A673 (cell line): ENCODE measurements around the gene PODXL. TPM values are rescaled to one million over a fixed set of nuclear protein-coding genes. Genes with fewer than 3 reads are reported as not detected.

ENCODE experiments used
- BruUV-seq: library from RNA; stranded (reverse); fragments of 400-500 nt; replicated peaks from 2 replicates; lab custom pipeline; 2021; lab: Mats Ljungman, UMichigan
- CTCF ChIA-PET: fragments of 300-600 bp; sonication (Branson Sonifier 250); formaldehyde crosslinking; loops from one replicate; lab custom pipeline; 2022; ENCODE audit warnings: antibody characterized with exemption; lab: Charles Lee
- POLR2A ChIA-PET: fragments of 300-600 bp; sonication (Branson Sonifier 250); formaldehyde crosslinking; loops from one replicate; lab custom pipeline; 2022; ENCODE audit warnings: antibody characterized with exemption; ENCODE audit not compliant: low non-redundant PET; lab: Charles Lee
- DNase-seq: peaks from one replicate; pipeline ENCODE4 v3.0.0-alpha.2; 2015; ENCODE audit warnings: low spot score
- H3K27ac ChIP-seq: fragments of 200-600 bp; sonication (generic); 2 replicates; pipeline ENCODE4 v1.5.1; 2016; ENCODE audit warnings: mixed run types, low read depth, mild to moderate bottlenecking, mixed read lengths, antibody characterized with exemption, low read length; ENCODE audit not compliant: poor library complexity, severe bottlenecking
- H3K27me3 ChIP-seq: fragments of 200-600 bp; sonication (generic); replicated peaks from 2 replicates; pipeline ENCODE4 v1.6.1; 2017; ENCODE audit warnings: mixed run types, low read depth, mild to moderate bottlenecking, mixed read lengths, antibody characterized with exemption, low read length; ENCODE audit not compliant: insufficient read depth, poor library complexity
- H3K36me3 ChIP-seq: fragments of 200-600 bp; sonication (generic); 2 replicates; pipeline ENCODE4 v1.6.1; 2016; ENCODE audit warnings: mixed run types, mild to moderate bottlenecking, mixed read lengths, antibody characterized with exemption, low read length; ENCODE audit not compliant: insufficient read depth, poor library complexity, severe bottlenecking
- H3K4me1 ChIP-seq: fragments of 200-600 bp; sonication (generic); 2 replicates; pipeline ENCODE4 v1.6.1; 2017; ENCODE audit warnings: mixed run types, mild to moderate bottlenecking, mixed read lengths, antibody characterized with exemption, low read length; ENCODE audit not compliant: insufficient read depth, poor library complexity, severe bottlenecking
- H3K4me3 ChIP-seq: fragments of 200-600 bp; sonication (generic); 2 replicates; pipeline ENCODE4 v1.5.1; 2016; ENCODE audit warnings: low read depth, mixed run types, mild to moderate bottlenecking, mixed read lengths, low read length; ENCODE audit not compliant: poor library complexity, severe bottlenecking
- H3K9me3 ChIP-seq: fragments of 200-600 bp; sonication (generic); 2 replicates; pipeline ENCODE4 v1.6.1; 2016; ENCODE audit warnings: mixed run types, low read depth, mild to moderate bottlenecking, mixed read lengths, antibody characterized with exemption, low read length; ENCODE audit not compliant: poor library complexity, severe bottlenecking
- EZH2 ChIP-seq: fragments of 200-600 bp; sonication (generic); IDR thresholded peaks from 2 replicates; pipeline ENCODE4 v1.6.1; 2017; ENCODE audit warnings: borderline replicate concordance, low read depth, mild to moderate bottlenecking, mixed read lengths, antibody characterized with exemption, low read length; ENCODE audit not compliant: poor library complexity, severe bottlenecking
- intact Hi-C: fragments of 100-400 bp; cut with micrococcal nuclease; formaldehyde crosslinking; loops from one replicate; pipeline ENCODE4 v1.10.0; 2022; ENCODE audit not compliant: unreplicated experiment
- total RNA-seq: library from RNA; stranded (reverse); gene quantifications from 2 replicates; pipeline ENCODE4 v1.2.3, GENCODE V29; 2021
- TF ChIP-seq, protein P1 (sequence below): fragments of 300-800, 200-600 bp; sonication (generic); conservative IDR thresholded peaks from 2 replicates; pipeline ENCODE4 v1.5.1; 2017; ENCODE audit warnings: low read depth, mild to moderate bottlenecking, antibody characterized with exemption, low read length, moderate library complexity, mixed read lengths

Gene PODXL
- total RNA-seq, 1 experiment from 2014 or later = 22.1 TPM

GRCh38 chr7:131591687-131592319 lies 35.4 kb upstream of the PODXL start:
- H3K36me3 ChIP-seq = no peaks in the 10 kb centered on the region
- H3K27me3 ChIP-seq = no peaks in the 10 kb centered on the region
- no peaks in the 10 kb centered on the region for H3K4me1 ChIP-seq
- no peak overlapping the region for H3K27ac ChIP-seq
- TF ChIP-seq, protein P1, sequence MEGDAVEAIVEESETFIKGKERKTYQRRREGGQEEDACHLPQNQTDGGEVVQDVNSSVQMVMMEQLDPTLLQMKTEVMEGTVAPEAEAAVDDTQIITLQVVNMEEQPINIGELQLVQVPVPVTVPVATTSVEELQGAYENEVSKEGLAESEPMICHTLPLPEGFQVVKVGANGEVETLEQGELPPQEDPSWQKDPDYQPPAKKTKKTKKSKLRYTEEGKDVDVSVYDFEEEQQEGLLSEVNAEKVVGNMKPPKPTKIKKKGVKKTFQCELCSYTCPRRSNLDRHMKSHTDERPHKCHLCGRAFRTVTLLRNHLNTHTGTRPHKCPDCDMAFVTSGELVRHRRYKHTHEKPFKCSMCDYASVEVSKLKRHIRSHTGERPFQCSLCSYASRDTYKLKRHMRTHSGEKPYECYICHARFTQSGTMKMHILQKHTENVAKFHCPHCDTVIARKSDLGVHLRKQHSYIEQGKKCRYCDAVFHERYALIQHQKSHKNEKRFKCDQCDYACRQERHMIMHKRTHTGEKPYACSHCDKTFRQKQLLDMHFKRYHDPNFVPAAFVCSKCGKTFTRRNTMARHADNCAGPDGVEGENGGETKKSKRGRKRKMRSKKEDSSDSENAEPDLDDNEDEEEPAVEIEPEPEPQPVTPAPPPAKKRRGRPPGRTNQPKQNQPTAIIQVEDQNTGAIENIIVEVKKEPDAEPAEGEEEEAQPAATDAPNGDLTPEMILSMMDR = no peak
- TF ChIP-seq EZH2 = no peak
- no TSS peak for BruUV-seq
- DNase-seq = no peak
- no peak overlapping the region for H3K4me3 ChIP-seq
- no peaks in the 10 kb centered on the region for H3K9me3 ChIP-seq
- POLR2A ChIA-PET = no interaction called here
- intact Hi-C loops = no loop called here
- CTCF ChIA-PET = no interaction called here

- ChIA-PET CTCF (no interaction called here), POLR2A (no interaction called here)
- DNase-seq = no peak
- Histone ChIP-seq H3K27ac (no peak overlapping the region), H3K9me3 (no peaks in the 10 kb centered on the region), H3K36me3 (no peaks in the 10 kb centered on the region), H3K4me3 (no peak overlapping the region), H3K27me3 (no peaks in the 10 kb centered on the region), H3K4me1 (no peaks in the 10 kb centered on the region)
- no TSS peak for BruUV-seq
- TF ChIP-seq EZH2 = no peak
- TF ChIP-seq, protein P1 = no peak
- intact Hi-C loops = no loop called here
These were observed 31.0 kb upstream of the PODXL start for GRCh38 chr7:131587315-131587923.

DNA sequence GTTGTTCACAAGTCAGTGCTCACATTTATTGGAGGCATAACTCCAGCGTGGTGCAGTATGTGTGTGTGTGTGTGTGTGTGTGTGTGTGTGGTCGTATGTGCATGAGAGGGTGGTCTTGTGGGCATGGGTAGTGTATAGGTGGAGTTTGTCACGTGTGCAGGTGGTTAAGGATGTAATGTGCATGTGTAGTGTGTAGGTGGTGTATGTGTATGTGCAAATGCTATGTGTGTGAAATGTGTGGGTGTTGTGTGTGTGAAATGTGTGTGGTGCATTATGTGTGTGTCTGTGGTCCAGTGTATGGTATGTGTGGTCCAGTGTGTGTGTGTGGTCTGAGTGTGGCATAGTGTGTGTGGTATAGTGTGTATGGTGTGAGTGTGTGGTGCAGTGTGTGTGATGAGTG lies 30.3 kb upstream of the PODXL start:
- H3K27ac ChIP-seq = no peak overlapping the region
- CTCF ChIA-PET = no interaction called here
- no peak for DNase-seq
- TF ChIP-seq, protein P1 = no peak
- no peak for TF ChIP-seq EZH2
- intact Hi-C loops = no loop called here
- no peak overlapping the region for H3K4me3 ChIP-seq
- no peaks in the 10 kb centered on the region for H3K36me3 ChIP-seq
- no TSS peak for BruUV-seq
- POLR2A ChIA-PET = no interaction called here
- H3K9me3 ChIP-seq = no peaks in the 10 kb centered on the region
- H3K27me3 ChIP-seq = no peaks in the 10 kb centered on the region
- no peaks in the 10 kb centered on the region for H3K4me1 ChIP-seq
